ENCODE data around the gene DDX10. TPM values are rescaled to one million over a fixed set of nuclear protein-coding genes. Genes with fewer than 3 reads are reported as not detected.

Gene DDX10
- total and polyA plus RNA-seq, 2 experiments from 2014 or later, result 32.4 to 37.8 TPM

DNA sequence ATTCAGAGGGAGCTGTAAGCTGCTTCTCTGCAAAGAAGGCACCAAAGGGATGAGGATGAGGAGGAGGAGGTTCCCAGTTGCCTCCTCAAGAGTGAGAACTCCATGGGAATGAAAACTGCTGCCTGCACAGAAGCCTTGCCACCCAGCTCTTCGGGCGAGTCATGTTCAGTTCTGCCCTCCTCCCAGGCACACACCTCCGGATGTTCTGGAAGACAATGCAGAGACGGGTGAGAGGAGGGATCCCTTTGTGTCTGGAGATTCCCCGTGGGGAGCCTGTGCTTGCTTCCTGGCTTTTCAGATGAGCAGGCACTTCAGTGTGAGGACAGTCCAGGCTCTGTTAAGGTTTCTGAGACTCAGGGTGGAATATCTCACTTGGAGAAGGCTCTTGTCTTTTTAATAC, 295.6 kb downstream of the DDX10 start:
- ATAC-seq, result peak; percentile 85
- Histone ChIP-seq H3K4me2 (no peak overlapping the region), H3K4me3 (no peak overlapping the region), H3K27me3 (ENCODE audit: insufficient read depth) (no peaks in the 10 kb centered on the region), H3K4me1 (ENCODE audit: insufficient read depth) (peaks cover 12% of the 10 kb centered on the region; the same call in 1 of the 2 replicates), H3K36me3 (ENCODE audit: insufficient read depth) (no peaks in the 10 kb centered on the region), H4K20me1 (replicated peaks; ENCODE audit: insufficient read depth) (no peaks in the 10 kb centered on the region), H3K79me2 (replicated peaks; ENCODE audit: insufficient read depth) (no peaks in the 10 kb centered on the region), H3K9me2 (ENCODE audit: insufficient read depth) (peaks cover 3% of the 10 kb centered on the region; the same call in 1 of the 2 replicates), H2AFZ (peak overlapping the region; percentile 88), H3K27ac (ENCODE audit: low read depth) (no peak overlapping the region), H3F3A (replicated peaks; ENCODE audit: low read depth) (no peaks in the 10 kb centered on the region)
- Mint-ChIP-seq H3K27me3 (ENCODE audit: insufficient read depth, low read depth, poor library complexity) (peaks cover 6% of the 10 kb centered on the region), H3K27ac (no peak overlapping the region), H3K36me3 (ENCODE audit: low read depth) (no peaks in the 10 kb centered on the region), H3K9me3 (no peaks in the 10 kb centered on the region; the same call in 2 of the 3 replicates), H3K4me1 (peaks cover 32% of the 10 kb centered on the region), H3K4me3 (no peak overlapping the region)
- DNase-seq (ENCODE audit: low spot score), result peak; percentile 37
- TF ChIP-seq, protein P1, sequence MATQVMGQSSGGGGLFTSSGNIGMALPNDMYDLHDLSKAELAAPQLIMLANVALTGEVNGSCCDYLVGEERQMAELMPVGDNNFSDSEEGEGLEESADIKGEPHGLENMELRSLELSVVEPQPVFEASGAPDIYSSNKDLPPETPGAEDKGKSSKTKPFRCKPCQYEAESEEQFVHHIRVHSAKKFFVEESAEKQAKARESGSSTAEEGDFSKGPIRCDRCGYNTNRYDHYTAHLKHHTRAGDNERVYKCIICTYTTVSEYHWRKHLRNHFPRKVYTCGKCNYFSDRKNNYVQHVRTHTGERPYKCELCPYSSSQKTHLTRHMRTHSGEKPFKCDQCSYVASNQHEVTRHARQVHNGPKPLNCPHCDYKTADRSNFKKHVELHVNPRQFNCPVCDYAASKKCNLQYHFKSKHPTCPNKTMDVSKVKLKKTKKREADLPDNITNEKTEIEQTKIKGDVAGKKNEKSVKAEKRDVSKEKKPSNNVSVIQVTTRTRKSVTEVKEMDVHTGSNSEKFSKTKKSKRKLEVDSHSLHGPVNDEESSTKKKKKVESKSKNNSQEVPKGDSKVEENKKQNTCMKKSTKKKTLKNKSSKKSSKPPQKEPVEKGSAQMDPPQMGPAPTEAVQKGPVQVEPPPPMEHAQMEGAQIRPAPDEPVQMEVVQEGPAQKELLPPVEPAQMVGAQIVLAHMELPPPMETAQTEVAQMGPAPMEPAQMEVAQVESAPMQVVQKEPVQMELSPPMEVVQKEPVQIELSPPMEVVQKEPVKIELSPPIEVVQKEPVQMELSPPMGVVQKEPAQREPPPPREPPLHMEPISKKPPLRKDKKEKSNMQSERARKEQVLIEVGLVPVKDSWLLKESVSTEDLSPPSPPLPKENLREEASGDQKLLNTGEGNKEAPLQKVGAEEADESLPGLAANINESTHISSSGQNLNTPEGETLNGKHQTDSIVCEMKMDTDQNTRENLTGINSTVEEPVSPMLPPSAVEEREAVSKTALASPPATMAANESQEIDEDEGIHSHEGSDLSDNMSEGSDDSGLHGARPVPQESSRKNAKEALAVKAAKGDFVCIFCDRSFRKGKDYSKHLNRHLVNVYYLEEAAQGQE (IDR thresholded peaks at IDR 0.05; ENCODE audit: unreplicated experiment), result no peak

DNA sequence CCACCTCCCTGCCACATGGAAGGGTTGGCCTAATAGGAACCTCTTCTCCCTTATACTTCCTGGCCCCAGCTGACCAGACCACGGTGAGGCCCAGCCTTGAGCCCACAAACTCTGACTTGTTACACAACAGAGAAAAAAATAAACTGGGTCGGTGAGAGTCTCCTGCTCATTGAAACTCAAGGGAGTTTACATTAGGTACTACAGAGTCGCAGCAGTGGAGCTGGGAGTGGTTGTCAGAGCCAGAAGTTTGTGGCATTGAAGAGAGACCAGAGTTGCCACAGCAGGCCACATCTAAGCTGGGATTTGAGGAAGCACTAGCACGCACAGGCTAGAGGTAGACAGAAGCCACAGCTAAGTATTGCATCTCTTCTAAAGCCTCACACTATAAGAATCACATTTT, 296.2 kb downstream of the DDX10 start:
- H3F3A ChIP-seq (replicated peaks; ENCODE audit: low read depth), result no peaks in the 10 kb centered on the region
- H3K36me3 ChIP-seq (ENCODE audit: insufficient read depth), result no peaks in the 10 kb centered on the region
- H3K27ac Mint-ChIP-seq, result no peak overlapping the region
- no peak for DNase-seq (ENCODE audit: low spot score)
- H3K4me2 ChIP-seq, result no peak overlapping the region
- H3K9me2 ChIP-seq (ENCODE audit: insufficient read depth), result peaks cover 9% of the 10 kb centered on the region; the same call in 1 of the 2 replicates
- peaks cover 32% of the 10 kb centered on the region for H3K4me1 Mint-ChIP-seq
- no peak overlapping the region for H3K4me3 Mint-ChIP-seq
- H3K79me2 ChIP-seq (replicated peaks; ENCODE audit: insufficient read depth), result no peaks in the 10 kb centered on the region
- H3K36me3 Mint-ChIP-seq (ENCODE audit: low read depth), result no peaks in the 10 kb centered on the region
- H3K27ac ChIP-seq (ENCODE audit: low read depth), result no peak overlapping the region
- no peak overlapping the region for H2AFZ ChIP-seq
- H3K4me3 ChIP-seq, result no peak overlapping the region
- H3K4me1 ChIP-seq (ENCODE audit: insufficient read depth), result peaks cover 12% of the 10 kb centered on the region; the same call in 1 of the 2 replicates
- H4K20me1 ChIP-seq (replicated peaks; ENCODE audit: insufficient read depth), result no peaks in the 10 kb centered on the region
- peaks cover 6% of the 10 kb centered on the region for H3K27me3 Mint-ChIP-seq (ENCODE audit: insufficient read depth, low read depth, poor library complexity)
- no peaks in the 10 kb centered on the region; the same call in 2 of the 3 replicates for H3K9me3 Mint-ChIP-seq
- no peak for ATAC-seq
- no peaks in the 10 kb centered on the region for H3K27me3 ChIP-seq (ENCODE audit: insufficient read depth)
- TF ChIP-seq ZNF114 (CRISPR knock-in tag; IDR thresholded peaks at IDR 0.05), result no peak
- no peak for TF ChIP-seq ZNF331 (CRISPR knock-in tag; IDR thresholded peaks at IDR 0.05; ENCODE audit: low read depth)
- TF ChIP-seq, protein P1 (IDR thresholded peaks at IDR 0.05; ENCODE audit: unreplicated experiment), result no peak
- TF ChIP-seq EZH2phosphoT487 (IDR thresholded peaks at IDR 0.05; ENCODE audit: unreplicated experiment), result no peak
- TF ChIP-seq POLR2AphosphoS5 (IDR thresholded peaks at IDR 0.05; ENCODE audit: low read depth), result no peak
- TF ChIP-seq EZH2 (IDR thresholded peaks at IDR 0.05; ENCODE audit: low read depth, unreplicated experiment), result no peak
- no peak for TF ChIP-seq JUNB (IDR thresholded peaks at IDR 0.05; ENCODE audit: unreplicated experiment)
- no peak for TF ChIP-seq NANOG (IDR thresholded peaks at IDR 0.05; ENCODE audit: borderline replicate concordance)
- TF ChIP-seq, protein P2, sequence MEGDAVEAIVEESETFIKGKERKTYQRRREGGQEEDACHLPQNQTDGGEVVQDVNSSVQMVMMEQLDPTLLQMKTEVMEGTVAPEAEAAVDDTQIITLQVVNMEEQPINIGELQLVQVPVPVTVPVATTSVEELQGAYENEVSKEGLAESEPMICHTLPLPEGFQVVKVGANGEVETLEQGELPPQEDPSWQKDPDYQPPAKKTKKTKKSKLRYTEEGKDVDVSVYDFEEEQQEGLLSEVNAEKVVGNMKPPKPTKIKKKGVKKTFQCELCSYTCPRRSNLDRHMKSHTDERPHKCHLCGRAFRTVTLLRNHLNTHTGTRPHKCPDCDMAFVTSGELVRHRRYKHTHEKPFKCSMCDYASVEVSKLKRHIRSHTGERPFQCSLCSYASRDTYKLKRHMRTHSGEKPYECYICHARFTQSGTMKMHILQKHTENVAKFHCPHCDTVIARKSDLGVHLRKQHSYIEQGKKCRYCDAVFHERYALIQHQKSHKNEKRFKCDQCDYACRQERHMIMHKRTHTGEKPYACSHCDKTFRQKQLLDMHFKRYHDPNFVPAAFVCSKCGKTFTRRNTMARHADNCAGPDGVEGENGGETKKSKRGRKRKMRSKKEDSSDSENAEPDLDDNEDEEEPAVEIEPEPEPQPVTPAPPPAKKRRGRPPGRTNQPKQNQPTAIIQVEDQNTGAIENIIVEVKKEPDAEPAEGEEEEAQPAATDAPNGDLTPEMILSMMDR (conservative IDR thresholded peaks at IDR 0.05; ENCODE audit: low read depth in 2 of 2), result no peak
